Omental fat pad (tissue), 4 donors: ENCODE results near the gene TMEM44. TPM values are rescaled to one million over a fixed set of nuclear protein-coding genes. Genes with fewer than 3 reads are reported as not detected.
"Not testable (repeated sequence)": the region's sequence is repeated elsewhere in the genome, so short reads cannot be mapped to it uniquely, and the experiment has no call there.

ENCODE experiments used
- ATAC-seq: fragments of 150-250 bp; one replicate; pipeline ENCODE4 v1.9.1; 2016; ENCODE audit warnings: mild to moderate bottlenecking, moderate library complexity; ENCODE audit not compliant: low FRiP score
- DNase-seq: peaks from one replicate; pipeline ENCODE4 v3.0.0-alpha.2; 2019; ENCODE audit warnings: low spot score
- total RNA-seq, 4 donors: library from RNA; depleted of rRNA; stranded (reverse); fragments of >200 nt; gene quantifications; one replicate each; pipeline ENCODE4 v1.1.0, GENCODE V29; 2016
- TF ChIP-seq, protein P1 (sequence below), 3 donors: fragments of 450-650 bp; IDR thresholded peaks; one replicate each; pipeline ENCODE4 v1.5.1; 2016 to 2017; ENCODE audit warnings: antibody characterized with exemption in 3 of 3, mild to moderate bottlenecking in 3 of 3, moderate library complexity in 2 of 3

TMEM44 gene
- total RNA-seq, 4 donors from 2014 or later = 3.3 to 26.8 (median 7.5) TPM

DNA sequence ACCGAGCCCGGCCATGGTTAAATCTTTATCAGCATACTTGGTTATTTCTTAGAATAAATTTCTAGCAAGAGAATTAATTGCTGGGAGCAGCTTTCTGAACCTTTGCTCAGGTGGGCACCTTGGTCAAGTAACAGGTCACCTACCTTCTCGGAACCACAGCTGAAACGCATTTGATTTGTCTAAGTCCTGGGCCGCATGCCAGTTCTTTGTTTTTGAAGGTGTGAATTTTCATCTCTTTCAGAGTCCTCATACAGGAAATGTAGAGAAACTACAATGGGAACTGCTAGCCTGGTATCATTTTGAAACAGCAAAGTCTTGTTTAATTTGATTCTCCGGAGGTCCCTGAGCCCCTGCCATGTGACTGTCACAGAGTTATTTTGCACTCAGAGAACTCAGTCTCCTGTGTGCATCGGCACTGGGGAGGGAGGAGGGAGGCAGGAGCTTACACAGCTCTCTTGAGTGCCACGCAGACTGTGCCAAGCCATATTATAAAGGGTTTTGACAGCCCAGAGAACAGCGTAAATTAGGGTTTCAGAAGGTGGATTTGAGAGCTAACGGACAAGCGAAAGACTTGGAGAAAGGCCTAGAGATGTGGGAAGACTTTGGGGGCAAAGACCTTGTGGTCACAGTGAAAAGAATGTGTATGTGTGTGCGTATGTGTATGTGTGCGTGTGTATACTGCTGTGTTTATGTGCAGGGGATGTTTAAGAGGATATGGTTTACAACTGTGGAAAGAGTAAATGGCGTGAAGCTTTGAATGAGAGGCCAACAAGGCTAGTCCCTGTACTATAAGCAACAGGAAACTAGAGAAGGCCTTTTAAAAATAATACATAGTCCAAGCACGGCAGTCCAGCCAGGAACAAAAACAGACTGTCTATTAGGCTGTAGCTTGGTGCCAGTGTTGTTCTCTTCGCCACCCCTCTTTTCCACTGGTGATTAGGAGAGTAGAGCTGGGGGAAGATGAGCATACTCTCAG lies 84.6 kb downstream of the TMEM44 start:
- no peak for DNase-seq
- ATAC-seq = no peak
- TF ChIP-seq, protein P1, sequence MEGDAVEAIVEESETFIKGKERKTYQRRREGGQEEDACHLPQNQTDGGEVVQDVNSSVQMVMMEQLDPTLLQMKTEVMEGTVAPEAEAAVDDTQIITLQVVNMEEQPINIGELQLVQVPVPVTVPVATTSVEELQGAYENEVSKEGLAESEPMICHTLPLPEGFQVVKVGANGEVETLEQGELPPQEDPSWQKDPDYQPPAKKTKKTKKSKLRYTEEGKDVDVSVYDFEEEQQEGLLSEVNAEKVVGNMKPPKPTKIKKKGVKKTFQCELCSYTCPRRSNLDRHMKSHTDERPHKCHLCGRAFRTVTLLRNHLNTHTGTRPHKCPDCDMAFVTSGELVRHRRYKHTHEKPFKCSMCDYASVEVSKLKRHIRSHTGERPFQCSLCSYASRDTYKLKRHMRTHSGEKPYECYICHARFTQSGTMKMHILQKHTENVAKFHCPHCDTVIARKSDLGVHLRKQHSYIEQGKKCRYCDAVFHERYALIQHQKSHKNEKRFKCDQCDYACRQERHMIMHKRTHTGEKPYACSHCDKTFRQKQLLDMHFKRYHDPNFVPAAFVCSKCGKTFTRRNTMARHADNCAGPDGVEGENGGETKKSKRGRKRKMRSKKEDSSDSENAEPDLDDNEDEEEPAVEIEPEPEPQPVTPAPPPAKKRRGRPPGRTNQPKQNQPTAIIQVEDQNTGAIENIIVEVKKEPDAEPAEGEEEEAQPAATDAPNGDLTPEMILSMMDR (IDR thresholded peaks at IDR 0.05) = no peak

DNA sequence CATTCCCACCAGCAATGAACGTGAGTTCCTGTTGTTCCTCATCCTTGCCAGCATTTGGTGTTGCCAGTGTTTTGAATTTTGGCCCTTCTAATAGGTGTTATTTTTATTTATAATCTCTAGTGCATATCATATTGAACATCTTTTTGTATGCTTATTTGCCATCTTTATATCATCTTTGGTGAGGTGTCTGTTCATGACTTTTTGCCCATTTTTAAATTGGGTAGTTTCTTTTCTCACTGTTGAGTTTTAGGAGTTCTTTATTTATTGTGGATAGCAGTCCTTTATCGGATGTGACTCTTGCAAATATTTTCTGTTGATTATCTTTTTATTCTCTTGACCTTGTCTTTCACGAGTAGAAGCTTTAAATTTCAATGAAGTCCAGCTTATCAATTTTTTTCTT lies 86.2 kb downstream of the TMEM44 start:
- TF ChIP-seq, protein P1 (IDR thresholded peaks at IDR 0.05) = no peak
- DNase-seq (no peak), ATAC-seq (no peak)

DNA sequence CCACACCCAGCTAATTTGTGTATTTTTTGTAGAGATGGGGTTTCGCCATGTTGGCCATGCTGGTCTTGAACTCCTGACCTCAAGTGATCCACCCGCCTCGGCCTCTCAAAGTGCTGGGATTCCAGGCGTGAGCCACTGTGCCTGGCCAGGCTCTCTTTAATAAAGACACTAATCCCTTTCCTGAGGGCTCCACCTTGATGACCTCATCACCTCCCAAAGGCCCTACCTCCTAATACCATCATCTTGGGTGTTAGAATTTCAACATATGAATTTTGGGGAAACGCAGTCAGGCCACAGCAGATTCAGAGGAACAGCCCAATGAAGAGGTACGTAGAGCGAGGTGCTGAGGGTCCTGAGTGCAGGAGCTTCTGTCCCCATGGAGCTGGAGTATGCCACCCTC lies 87.7 kb downstream of the TMEM44 start:
- ATAC-seq, DNase-seq: not testable (repeated sequence)

DNA sequence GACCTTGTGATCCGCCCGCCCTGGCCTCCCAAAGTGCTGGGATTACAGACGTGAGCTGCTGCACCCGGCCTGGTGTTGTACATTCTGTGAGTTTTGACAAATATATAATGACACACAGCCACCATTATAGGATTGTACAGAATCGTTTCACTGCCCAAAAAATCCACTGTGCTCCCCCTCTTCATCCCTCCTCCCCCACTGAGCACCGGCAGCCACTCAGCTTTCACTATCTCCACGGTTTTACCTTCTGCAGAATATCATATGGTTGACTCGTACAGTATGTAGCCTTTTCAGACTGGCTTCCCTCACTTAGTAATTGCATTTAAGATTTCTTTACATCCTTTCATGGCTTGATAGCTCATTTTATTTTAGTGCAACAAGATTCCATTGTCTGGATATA lies 89.7 kb downstream of the TMEM44 start:
- TF ChIP-seq, protein P1 (IDR thresholded peaks at IDR 0.05) = no peak
- ATAC-seq (no peak), DNase-seq (no peak)

DNA sequence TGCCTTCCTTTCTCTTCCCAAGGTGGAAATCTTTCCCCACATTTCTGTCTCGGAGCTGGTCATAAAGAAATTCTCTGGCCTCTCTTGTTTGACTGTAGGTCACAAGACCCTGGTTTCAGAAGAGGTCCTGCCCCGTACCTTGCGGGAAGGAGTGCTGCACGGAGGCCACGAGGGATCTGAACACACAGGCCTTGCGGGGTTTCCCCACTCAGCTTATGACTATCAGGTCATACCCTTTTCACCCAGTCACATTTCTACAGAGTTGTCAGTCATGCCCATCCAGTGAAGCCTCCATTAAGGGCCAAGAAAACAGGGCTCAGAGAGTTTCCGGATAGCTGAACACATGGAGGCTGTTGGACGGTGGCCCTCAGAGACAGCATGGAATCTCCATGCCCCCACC lies 91.7 kb downstream of the TMEM44 start:
- TF ChIP-seq, protein P1 (IDR thresholded peaks at IDR 0.05) = no peak
- no peak for DNase-seq
- no peak for ATAC-seq

DNA sequence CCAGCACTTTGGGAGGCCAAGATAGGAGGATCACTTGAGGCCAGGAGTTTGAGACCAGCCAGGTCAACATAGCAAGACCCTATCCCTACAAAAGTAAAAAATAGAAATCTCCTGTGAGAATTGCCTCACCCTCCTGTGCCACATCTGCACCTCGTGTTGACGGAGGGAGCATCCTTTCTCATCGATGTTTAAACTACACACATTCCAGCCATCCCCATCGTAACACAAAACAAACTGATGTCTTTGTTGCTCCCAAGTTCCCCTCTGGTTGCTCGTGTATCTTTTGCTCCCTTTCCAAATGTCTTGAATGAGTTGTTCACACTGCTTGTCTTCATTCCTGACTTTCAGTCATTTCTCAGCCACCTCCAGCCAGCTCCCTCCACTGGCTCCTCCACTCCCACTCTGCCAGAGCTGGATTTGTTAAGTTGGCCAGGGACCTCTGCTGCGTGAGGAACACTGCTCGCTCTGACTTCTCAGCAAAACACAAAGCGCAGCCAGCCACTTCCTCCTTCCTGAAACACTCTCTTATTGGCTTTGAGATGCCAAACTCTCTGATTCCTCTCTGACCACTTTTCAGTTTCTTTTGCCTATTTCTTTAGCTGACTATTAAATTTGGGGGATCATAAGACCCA lies 92.8 kb downstream of the TMEM44 start:
- no peak for DNase-seq
- no peak for ATAC-seq

DNA sequence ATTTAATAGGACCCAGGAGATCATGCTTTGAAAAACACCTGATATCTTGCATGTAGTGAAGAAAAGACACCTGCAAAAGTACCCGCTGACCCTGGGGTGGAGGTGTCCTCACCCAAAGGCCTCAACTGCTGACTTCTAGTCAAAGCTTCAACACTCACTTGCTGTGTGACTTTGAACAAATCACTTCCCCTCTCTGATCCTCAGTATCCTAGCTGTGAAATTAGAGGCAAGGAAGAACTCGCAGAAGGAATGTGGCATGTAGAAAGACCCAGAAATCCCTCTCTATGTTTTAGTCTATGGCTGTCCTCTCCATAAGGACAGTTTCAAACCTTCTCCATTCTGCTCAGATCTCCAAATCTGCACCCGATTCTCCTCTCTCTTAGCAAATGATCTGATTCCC lies 93.7 kb downstream of the TMEM44 start:
- TF ChIP-seq, protein P1 (IDR thresholded peaks at IDR 0.05) = no peak
- DNase-seq (no peak), ATAC-seq (no peak)

More for the DNA sequence above, 92.8 kb downstream of the TMEM44 start:
- TF ChIP-seq, protein P1 (IDR thresholded peaks at IDR 0.05) = no peak
